Loucy (cell line): ENCODE data around the gene SLC16A8.

Source experiments
- CTCF ChIP-seq: fragments of 200-600 bp; sonication (generic); conservative IDR thresholded peaks from 2 replicates; pipeline ENCODE4 v1.5.1; 2014; ENCODE audit warnings: mild to moderate bottlenecking, antibody characterized with exemption, low read length
- EZH2phosphoT487 ChIP-seq: fragments of 200-600 bp; IDR thresholded peaks from 2 replicates; pipeline ENCODE4 v1.6.1; 2018; ENCODE audit warnings: antibody characterized with exemption, mild to moderate bottlenecking, moderate library complexity, borderline replicate concordance

GRCh38 chr22:38034884-38035529 is 49.0 kb downstream of the SLC16A8 start:
- no peak for TF ChIP-seq CTCF
- TF ChIP-seq EZH2phosphoT487 = no peak
